Mesenchymal stem cell (in vitro differentiated cells and primary cell): ENCODE results near the gene MTHFSD.

Source experiments
- DNase-seq: peaks from one replicate; pipeline ENCODE4 v3.0.0-alpha.2; 2013
- H2AFZ ChIP-seq: one replicate; pipeline ENCODE4 v1.6.1; 2013; ENCODE audit warnings: low read depth, mild to moderate bottlenecking, control low read depth, inconsistent platforms, low read length, moderate library complexity
- H2AK5ac ChIP-seq: 2 replicates; pipeline ENCODE4 v1.6.1; 2013; ENCODE audit warnings: low read length, moderate library complexity, mild to moderate bottlenecking, inconsistent platforms; ENCODE audit not compliant: severe bottlenecking
- H2BK120ac ChIP-seq: one replicate; pipeline ENCODE4 v1.6.1; 2013; ENCODE audit warnings: low read depth, mild to moderate bottlenecking, inconsistent platforms, low read length, moderate library complexity
- H2BK12ac ChIP-seq, 2 experiments: one replicate each; pipeline ENCODE4 v1.6.1; 2013; ENCODE audit warnings: inconsistent platforms in 2 of 2, low read length in 2 of 2, mild to moderate bottlenecking in 2 of 2, moderate library complexity in 2 of 2, control low read depth in 1 of 2
- H2BK15ac ChIP-seq: one replicate; pipeline ENCODE4 v1.6.1; 2013; ENCODE audit warnings: mild to moderate bottlenecking, low read depth, inconsistent platforms; ENCODE audit not compliant: poor library complexity, severe bottlenecking
- H2BK5ac ChIP-seq: 2 replicates; pipeline ENCODE4 v1.6.1; 2013; ENCODE audit warnings: low read depth, mild to moderate bottlenecking, low read length, control low read depth, inconsistent platforms; ENCODE audit not compliant: poor library complexity, severe bottlenecking
- H3K14ac ChIP-seq, 2 experiments: one replicate each; pipeline ENCODE4 v1.6.1; 2013; ENCODE audit warnings: inconsistent platforms in 2 of 2, low read length in 2 of 2, control low read depth in 1 of 2, mild to moderate bottlenecking in 1 of 2, moderate library complexity in 1 of 2
- H3K18ac ChIP-seq, 2 experiments: one replicate each; pipeline ENCODE4 v1.6.1; 2013; ENCODE audit warnings: inconsistent platforms in 2 of 2, low read length in 2 of 2, control low read depth in 1 of 2, low read depth in 1 of 2, mild to moderate bottlenecking in 1 of 2
- H3K23ac ChIP-seq, 2 experiments: one replicate each; pipeline ENCODE4 v1.6.1; 2013; ENCODE audit warnings: inconsistent platforms in 2 of 2, low read length in 2 of 2, mild to moderate bottlenecking in 2 of 2, moderate library complexity in 2 of 2, control low read depth in 1 of 2
- H3K27ac ChIP-seq: 2 replicates; pipeline ENCODE4 v1.5.1; 2013; ENCODE audit warnings: mild to moderate bottlenecking, moderate library complexity, low read length, control low read depth, inconsistent platforms; ENCODE audit not compliant: poor library complexity, severe bottlenecking
- H3K27me3 ChIP-seq, 2 experiments: 2 replicates each; pipeline versions ENCODE4 v1.6.1 to v1.7.0; 2013; ENCODE audit warnings: low read length in 2 of 2, mild to moderate bottlenecking in 2 of 2, moderate library complexity in 2 of 2, control low read depth in 1 of 2, inconsistent platforms in 1 of 2; ENCODE audit not compliant: control insufficient read depth in 1 of 2, insufficient read depth in 1 of 2
- H3K36me3 ChIP-seq, 2 experiments: 2 replicates each; pipeline versions ENCODE4 v1.6.1 to v1.7.0; 2013; ENCODE audit warnings: low read length in 2 of 2, control low read depth in 1 of 2, inconsistent platforms in 1 of 2, low read depth in 1 of 2, mild to moderate bottlenecking in 1 of 2; ENCODE audit not compliant: insufficient read depth in 2 of 2, control insufficient read depth in 1 of 2
- H3K4ac ChIP-seq, 2 experiments: one replicate each; pipeline ENCODE4 v1.6.1; 2013; ENCODE audit warnings: inconsistent platforms in 2 of 2, low read length in 2 of 2, mild to moderate bottlenecking in 2 of 2, moderate library complexity in 2 of 2, control low read depth in 1 of 2, low read depth in 1 of 2
- H3K4me1 ChIP-seq: 2 replicates; pipeline ENCODE4 v1.6.1; 2013; ENCODE audit warnings: low read depth, low read length, control low read depth; ENCODE audit not compliant: control insufficient read depth, insufficient read depth
- H3K4me2 ChIP-seq: 2 replicates; pipeline ENCODE4 v1.6.1; 2013; ENCODE audit warnings: low read length, mild to moderate bottlenecking, inconsistent platforms; ENCODE audit not compliant: poor library complexity, severe bottlenecking
- H3K4me3 ChIP-seq, 2 experiments: 2 replicates each; pipeline versions ENCODE4 v1.5.1 to v1.7.0; 2013; ENCODE audit warnings: low read length in 2 of 2, mild to moderate bottlenecking in 2 of 2, control low read depth in 1 of 2, low read depth in 1 of 2; ENCODE audit not compliant: insufficient read depth in 1 of 2
- H3K79me1 ChIP-seq: replicated peaks from 2 replicates; pipeline ENCODE4 v1.6.1; 2013; ENCODE audit warnings: mild to moderate bottlenecking, control low read depth, low read length, inconsistent platforms; ENCODE audit not compliant: poor library complexity, severe bottlenecking
- H3K9ac ChIP-seq: 2 replicates; pipeline ENCODE4 v1.7.0; 2013; ENCODE audit warnings: mild to moderate bottlenecking, low read length, moderate library complexity
- H3K9me3 ChIP-seq: 2 replicates; pipeline ENCODE4 v1.7.0; 2013; ENCODE audit warnings: mild to moderate bottlenecking, low read length; ENCODE audit not compliant: control insufficient read depth
- H4K8ac ChIP-seq: one replicate; pipeline ENCODE4 v1.6.1; 2013; ENCODE audit warnings: inconsistent platforms, mild to moderate bottlenecking, low read length, moderate library complexity
- H4K91ac ChIP-seq: one replicate; pipeline ENCODE4 v1.6.1; 2013; ENCODE audit warnings: mild to moderate bottlenecking, low read length, inconsistent platforms
- WGBS: methylation state at CpG from one replicate; pipeline ENCODE4 v1.1.7; 2013; ENCODE audit warnings: mixed read lengths; 5-methylcytosine and 5-hydroxymethylcytosine counted together

Gene MTHFSD

DNA sequence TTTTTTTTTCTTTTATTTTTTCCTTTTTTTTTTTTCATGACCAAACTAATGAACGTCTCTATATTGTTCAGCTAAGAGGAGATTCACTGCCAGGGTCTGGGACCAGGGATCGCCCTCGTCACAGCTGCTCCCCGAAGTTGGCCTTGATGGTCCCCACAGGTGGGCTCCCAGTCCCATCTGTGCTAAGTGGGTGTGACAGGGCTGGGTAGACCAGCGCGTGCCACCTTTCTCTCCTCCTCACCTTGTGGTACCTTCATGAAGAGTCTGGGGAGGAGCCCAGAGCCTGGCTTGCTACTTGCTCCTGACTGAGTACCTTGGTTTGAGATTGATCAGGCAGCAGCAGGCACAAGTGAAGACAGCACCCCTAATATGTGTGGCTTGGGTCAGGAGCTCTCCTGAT is 51.2 kb downstream of the MTHFSD start:
- Histone ChIP-seq H3K9me3 (no peaks in the 10 kb centered on the region), H3K9ac (no peak overlapping the region), H2BK15ac (no peak overlapping the region), H3K14ac (peak overlapping the region in 1 of 2 experiments; percentile 77), H2AFZ (no peak overlapping the region), H3K4me3 (no peak overlapping the region), H3K79me1 (no peaks in the 10 kb centered on the region), H3K23ac (peak overlapping the region in 1 of 2 experiments; percentile 66), H3K27ac (no peak overlapping the region), H2BK5ac (no peak overlapping the region), H4K8ac (peak overlapping the region; percentile 63), H2BK120ac (peak overlapping the region; percentile 82), H3K36me3 (no peaks in the 10 kb centered on the region), H3K4ac (peak overlapping the region; percentile 75 to 84), H2AK5ac (no peak overlapping the region), H3K18ac (peak overlapping the region; percentile 26 to 97), H3K4me2 (no peak overlapping the region), H3K27me3 (peaks cover 94 to 98% of the 10 kb centered on the region in 2 experiments), H3K4me1 (peaks cover 21% of the 10 kb centered on the region), H2BK12ac (peak overlapping the region in 1 of 2 experiments; percentile 83), H4K91ac (peak overlapping the region; percentile 76)
- WGBS = 42% methylated on average over 4 of the region's 6 CpGs
- peak; percentile 16 for DNase-seq

DNA sequence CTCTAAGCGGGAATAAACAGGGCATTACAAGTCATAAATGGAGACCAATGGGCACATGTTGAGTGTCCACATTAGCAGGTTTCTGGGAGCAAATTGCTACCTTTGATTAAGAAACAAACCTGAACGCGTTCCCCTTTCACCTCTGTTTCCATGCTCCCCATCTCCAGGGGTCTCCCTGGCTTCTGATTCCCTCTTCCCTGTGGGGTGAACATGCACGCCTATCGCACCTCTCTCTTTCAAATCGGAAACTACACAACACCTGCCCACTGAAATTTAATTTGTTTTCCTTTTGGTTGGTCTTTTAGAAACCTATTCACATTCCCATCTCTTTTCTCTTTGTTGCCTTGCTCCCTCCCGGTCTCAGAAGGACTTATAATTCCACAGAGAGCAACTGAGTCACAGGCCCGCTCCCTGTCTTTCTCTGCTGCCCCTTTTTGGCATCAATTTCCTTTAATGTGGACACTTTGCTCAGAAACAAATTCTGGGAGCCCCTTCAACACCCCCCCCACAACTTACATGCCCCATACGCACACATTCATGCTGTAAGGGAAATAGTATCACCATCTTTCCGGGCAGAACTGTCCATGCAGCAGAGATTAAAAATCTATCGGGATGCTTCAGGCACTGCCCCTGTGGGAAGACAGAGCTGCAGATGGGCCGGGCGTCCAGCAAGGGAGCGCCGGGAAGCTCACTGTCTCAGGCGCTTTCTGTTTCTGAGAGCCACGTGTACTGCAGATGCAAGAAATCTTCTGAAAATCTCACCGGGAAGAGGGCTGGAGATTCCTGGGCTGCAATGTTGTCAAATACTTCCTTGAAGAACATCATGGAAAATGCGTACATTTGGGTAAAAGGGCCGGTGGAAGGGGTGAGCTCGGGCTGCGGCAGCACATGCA is 51.9 kb downstream of the MTHFSD start:
- Histone ChIP-seq H2AK5ac (no peak overlapping the region), H3K9ac (no peak overlapping the region), H3K18ac (peak overlapping the region; percentile 52 to 62), H3K79me1 (no peaks in the 10 kb centered on the region), H2BK15ac (no peak overlapping the region), H3K4me2 (no peak overlapping the region), H2BK12ac (peak overlapping the region in 1 of 2 experiments; percentile 23), H2AFZ (no peak overlapping the region), H3K27me3 (peaks cover 98% of the 10 kb centered on the region in 2 experiments), H4K8ac (peak overlapping the region; percentile 61), H3K14ac (peak overlapping the region in 1 of 2 experiments; percentile 29), H3K36me3 (no peaks in the 10 kb centered on the region), H3K9me3 (no peaks in the 10 kb centered on the region), H2BK5ac (no peak overlapping the region), H3K4me3 (no peak overlapping the region), H3K4me1 (peaks cover 18% of the 10 kb centered on the region), H4K91ac (no peak overlapping the region), H2BK120ac (no peak overlapping the region), H3K27ac (no peak overlapping the region), H3K23ac (no peak overlapping the region), H3K4ac (peak overlapping the region in 1 of 2 experiments; percentile 65)
- peak; percentile 72 for DNase-seq
- WGBS = 43% methylated on average over 22 of the region's 22 CpGs

DNA sequence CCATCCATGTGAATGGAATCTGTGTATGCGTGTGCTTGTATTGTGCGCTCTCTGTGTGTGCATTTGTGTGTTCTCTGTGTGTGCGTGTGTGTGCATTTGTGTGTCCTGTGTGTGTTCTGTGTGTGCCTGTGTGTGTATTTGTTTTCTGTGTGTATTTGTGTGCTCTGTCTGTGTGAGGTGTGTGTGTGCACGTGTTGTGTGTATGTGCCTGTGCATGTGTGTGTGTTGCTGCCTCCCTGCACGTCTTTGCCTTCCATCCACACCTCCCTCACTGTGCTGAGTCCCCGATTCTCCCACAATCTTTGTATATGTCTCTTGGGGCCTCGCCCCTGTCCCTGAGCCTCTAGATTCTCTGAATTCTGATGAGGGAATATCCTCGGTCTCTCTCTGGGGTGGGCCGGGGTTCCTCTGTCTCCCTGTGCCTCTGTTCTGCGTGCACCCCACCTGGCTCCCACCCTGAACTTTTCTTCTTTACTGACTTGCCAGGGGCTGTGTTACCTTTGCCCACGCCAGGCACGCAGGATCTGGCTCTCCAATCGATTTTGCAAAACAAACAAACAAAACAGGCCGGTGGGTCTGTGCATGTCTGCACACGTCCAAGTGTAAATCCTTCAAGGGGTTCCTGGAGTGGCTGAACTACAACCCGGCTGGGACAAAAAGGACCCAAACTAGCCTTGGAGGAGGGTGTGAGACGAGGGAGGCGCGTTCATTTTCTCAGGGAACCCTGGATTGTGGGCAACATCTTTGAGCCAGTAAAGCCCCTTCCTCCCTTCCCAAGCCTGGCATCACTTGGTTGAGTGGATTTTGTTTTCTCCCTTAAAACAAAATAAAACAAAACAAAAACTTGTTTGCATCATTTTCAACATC is 52.8 kb downstream of the MTHFSD start:
- Histone ChIP-seq H3K4me3 (no peak overlapping the region), H3K27ac (no peak overlapping the region), H3K9me3 (no peaks in the 10 kb centered on the region), H4K8ac (peak overlapping the region; percentile 85), H3K14ac (peak overlapping the region in 1 of 2 experiments; percentile 14), H3K27me3 (peaks cover 91 to 96% of the 10 kb centered on the region in 2 experiments), H2BK15ac (no peak overlapping the region), H3K4me2 (no peak overlapping the region), H2AFZ (no peak overlapping the region), H2AK5ac (no peak overlapping the region), H3K18ac (peak overlapping the region; percentile 69 to 76), H2BK120ac (no peak overlapping the region), H3K79me1 (no peaks in the 10 kb centered on the region), H3K23ac (peak overlapping the region; percentile 27 to 51), H2BK12ac (peak overlapping the region; percentile 40 to 73), H4K91ac (peak overlapping the region; percentile 91), H3K4ac (peak overlapping the region; percentile 47 to 70), H3K4me1 (peaks cover 13% of the 10 kb centered on the region), H3K9ac (no peak overlapping the region), H2BK5ac (no peak overlapping the region), H3K36me3 (no peaks in the 10 kb centered on the region)
- DNase-seq = peak; percentile 28
- WGBS = 44% methylated on average over 18 of the region's 19 CpGs
